OCI-LY7 (cell line): ENCODE measurements around the gene TRIP6. TPM values are rescaled to one million over a fixed set of nuclear protein-coding genes. Genes with fewer than 3 reads are reported as not detected.

Experiments
- BruUV-seq: library from RNA; stranded (reverse); fragments of 400-500 nt; replicated peaks from 2 replicates; lab custom pipeline; 2021; lab: Mats Ljungman, UMichigan
- CTCF ChIA-PET: fragments of 300-600 bp; sonication (Branson Sonifier 250); formaldehyde crosslinking; loops from one replicate; lab custom pipeline; 2022; ENCODE audit warnings: antibody characterized with exemption; ENCODE audit not compliant: unreplicated experiment; lab: Charles Lee
- POLR2A ChIA-PET: fragments of 300-600 bp; sonication (Branson Sonifier 250); formaldehyde crosslinking; loops from one replicate; lab custom pipeline; 2022; ENCODE audit warnings: antibody characterized with exemption; lab: Charles Lee
- DNase-seq: peaks from one replicate; pipeline ENCODE4 v3.0.0-alpha.2; 2015; ENCODE audit warnings: low spot score
- H2AFZ ChIP-seq: fragments of 200-600 bp; sonication (generic), shearing (Covaris generic); 2 replicates; pipeline ENCODE4 v1.6.1; 2014; ENCODE audit warnings: mild to moderate bottlenecking, antibody characterized with exemption, low read length, moderate library complexity
- H3K27ac ChIP-seq: fragments of 200-600 bp; sonication (generic); 2 replicates; pipeline ENCODE4 v1.5.1; 2014; ENCODE audit warnings: mixed run types, low read depth, mild to moderate bottlenecking, moderate library complexity, low read length, inconsistent platforms; ENCODE audit not compliant: poor library complexity, severe bottlenecking
- H3K36me3 ChIP-seq: fragments of 200-600 bp; sonication (generic); 2 replicates; pipeline ENCODE4 v1.6.1; 2014; ENCODE audit warnings: mild to moderate bottlenecking, antibody characterized with exemption, low read length, moderate library complexity, mixed read lengths; ENCODE audit not compliant: insufficient read depth
- H3K4me1 ChIP-seq: fragments of 200-600 bp; sonication (generic); 2 replicates; pipeline ENCODE4 v1.5.1; 2014; ENCODE audit warnings: mild to moderate bottlenecking, low read length; ENCODE audit not compliant: insufficient read depth, poor library complexity, severe bottlenecking
- H3K4me2 ChIP-seq: fragments of 200-600 bp; sonication (generic); 2 replicates; pipeline ENCODE4 v1.6.1; 2014; ENCODE audit warnings: mild to moderate bottlenecking, low read length
- H3K4me3 ChIP-seq: fragments of 200-600 bp; sonication (generic); 2 replicates; pipeline ENCODE4 v1.5.1; 2014; ENCODE audit warnings: mild to moderate bottlenecking, low read depth, low read length; ENCODE audit not compliant: poor library complexity, severe bottlenecking
- H3K79me2 ChIP-seq: fragments of 200-600 bp; sonication (generic); 2 replicates; pipeline ENCODE4 v1.6.1; 2016; ENCODE audit warnings: low read depth, mild to moderate bottlenecking, low read length, moderate library complexity, mixed read lengths; ENCODE audit not compliant: insufficient read depth
- H3K9me2 ChIP-seq: fragments of 200-600 bp; sonication (generic); 2 replicates; pipeline ENCODE4 v1.6.1; 2016; ENCODE audit warnings: mild to moderate bottlenecking, low read length, mixed read lengths; ENCODE audit not compliant: insufficient read depth
- H3K9me3 ChIP-seq: fragments of 200-600 bp; sonication (generic); 2 replicates; pipeline ENCODE4 v1.6.1; 2014; ENCODE audit warnings: mild to moderate bottlenecking, mixed run types, low read length, mixed read lengths
- H4K20me1 ChIP-seq: fragments of 200-600 bp; sonication (generic); 2 replicates; pipeline ENCODE4 v1.6.1; 2014; ENCODE audit warnings: mild to moderate bottlenecking, antibody characterized with exemption, low read length, moderate library complexity, mixed read lengths; ENCODE audit not compliant: insufficient read depth
- CTCF ChIP-seq: fragments of 200-600 bp; sonication (generic); conservative IDR thresholded peaks from 2 replicates; pipeline ENCODE4 v1.5.1; 2014; ENCODE audit warnings: mild to moderate bottlenecking, antibody characterized with exemption, low read length, moderate library complexity, mixed read lengths
- EZH2phosphoT487 ChIP-seq: fragments of 200-600 bp; sonication (generic); IDR thresholded peaks from 2 replicates; pipeline ENCODE4 v1.6.1; 2018; ENCODE audit warnings: low read depth, borderline replicate concordance, mild to moderate bottlenecking, mixed run types, antibody characterized with exemption, low read length, moderate library complexity, mixed read lengths
- intact Hi-C: fragments of 100-400 bp; cut with micrococcal nuclease; formaldehyde crosslinking; loops from one replicate; pipeline ENCODE4 v1.10.0; 2022; ENCODE audit not compliant: unreplicated experiment
- total RNA-seq, 2 experiments: library from RNA; depleted of rRNA in 1 of 2; stranded (reverse); fragments of >200 nt in 1 of 2; shearing (Covaris generic) in 1 of 2; gene quantifications; 2 replicates each; pipeline ENCODE4 v1.2.3, GENCODE V29; 2014 to 2022

Gene TRIP6
- total RNA-seq, 2 experiments from 2014 or later = 3.1 to 3.3 TPM

DNA sequence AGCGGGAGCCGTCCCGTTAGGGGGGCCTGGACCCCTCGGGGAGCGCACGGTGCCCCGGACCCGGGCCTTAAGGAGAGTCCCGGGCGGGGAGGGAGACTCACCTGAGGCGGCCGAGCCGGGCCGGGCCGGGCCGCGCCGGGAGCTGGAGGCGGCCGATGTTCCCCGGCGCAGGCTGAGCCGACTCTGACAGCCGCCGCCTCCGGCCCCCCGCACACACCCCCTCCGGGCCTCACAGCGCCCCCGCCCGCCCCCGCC is 28.4 kb downstream of the TRIP6 start, which contains the start of gene ACHE:
ACHE (minus strand) TSS at position 188 of the 255 bp plus-strand sequence. CDS start 1,656 bp downstream, outside the sequence.
- Histone ChIP-seq H3K4me1 (peaks cover 7% of the 10 kb centered on the region), H3K9me2 (no peaks in the 10 kb centered on the region), H3K4me2 (peak within 1 kb of the TSS; percentile 62), H4K20me1 (no peaks in the 10 kb centered on the region), H3K79me2 (no peaks in the 10 kb centered on the region), H3K36me3 (no peaks in the 10 kb centered on the region), H3K27ac (no peak within 1 kb of the TSS), H3K9me3 (no peaks in the 10 kb centered on the region), H2AFZ (no peak within 1 kb of the TSS), H3K4me3 (peak within 1 kb of the TSS; percentile 48)
- POLR2A ChIA-PET = no interaction called here
- CTCF ChIA-PET = no interaction called here
- no peak for DNase-seq
- TF ChIP-seq CTCF (no peak), EZH2phosphoT487 (no peak)
- intact Hi-C loops = loop anchor here (2.0 to 5.0 kb wide), 2 partner anchors 182 to 243 kb away; no protein-coding TSS in a partner anchor
- no TSS peak for BruUV-seq

DNA sequence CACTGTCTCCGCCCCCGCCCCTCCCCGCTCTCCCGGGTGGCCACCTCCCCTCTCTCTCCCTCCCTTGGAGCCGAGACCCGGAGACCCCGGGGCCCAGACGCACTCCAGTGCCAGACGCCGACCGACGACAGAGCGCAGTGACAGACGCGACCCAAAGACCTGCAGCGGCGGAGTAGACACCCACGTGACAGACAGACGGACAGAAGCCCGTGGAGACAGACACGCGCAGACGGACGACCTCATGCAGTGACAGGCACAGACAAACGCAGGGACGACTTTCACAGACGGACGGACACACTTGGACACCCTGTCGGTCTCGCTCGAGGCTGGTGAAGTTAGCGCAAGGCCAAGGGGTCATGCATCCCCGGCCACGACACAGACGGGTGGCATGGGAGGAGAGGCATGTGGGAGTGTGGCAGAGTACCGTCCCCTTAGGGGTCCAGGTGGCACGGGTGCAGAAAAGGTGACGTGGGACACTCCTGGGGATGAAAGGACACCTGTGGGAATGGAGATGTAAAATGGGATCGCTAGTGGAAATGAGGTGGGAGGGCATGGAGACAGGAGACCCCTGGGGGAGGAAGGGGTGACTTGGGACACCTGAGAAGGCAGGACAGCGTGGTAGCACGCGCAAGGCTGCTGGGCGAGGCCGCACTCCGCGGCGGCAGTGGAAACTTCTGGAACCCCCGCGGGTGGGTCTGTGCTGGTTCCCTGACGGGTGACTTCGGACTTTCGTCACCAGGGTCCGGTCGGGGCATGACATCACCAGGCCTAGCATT is 29.0 kb downstream of the TRIP6 start:
- CTCF ChIA-PET = no interaction called here
- no peaks in the 10 kb centered on the region for H3K79me2 ChIP-seq

More for the DNA sequence above, 29.0 kb downstream of the TRIP6 start:
- Histone ChIP-seq H2AFZ (no peak overlapping the region), H4K20me1 (no peaks in the 10 kb centered on the region), H3K9me3 (no peaks in the 10 kb centered on the region), H3K27ac (no peak overlapping the region), H3K36me3 (no peaks in the 10 kb centered on the region), H3K4me2 (no peak overlapping the region; the same call in 1 of the 2 replicates), H3K9me2 (no peaks in the 10 kb centered on the region), H3K4me1 (peaks cover 6% of the 10 kb centered on the region), H3K4me3 (no peak overlapping the region)
- intact Hi-C loops = loop anchor here (2.0 to 5.0 kb wide), 2 partner anchors 181 to 243 kb away; no protein-coding TSS in a partner anchor
- BruUV-seq = no TSS peak
- POLR2A ChIA-PET = no interaction called here
- DNase-seq = no peak
- TF ChIP-seq CTCF (no peak), EZH2phosphoT487 (no peak)
